ENCODE results near the gene ADGRL1.

Gene ADGRL1

DNA sequence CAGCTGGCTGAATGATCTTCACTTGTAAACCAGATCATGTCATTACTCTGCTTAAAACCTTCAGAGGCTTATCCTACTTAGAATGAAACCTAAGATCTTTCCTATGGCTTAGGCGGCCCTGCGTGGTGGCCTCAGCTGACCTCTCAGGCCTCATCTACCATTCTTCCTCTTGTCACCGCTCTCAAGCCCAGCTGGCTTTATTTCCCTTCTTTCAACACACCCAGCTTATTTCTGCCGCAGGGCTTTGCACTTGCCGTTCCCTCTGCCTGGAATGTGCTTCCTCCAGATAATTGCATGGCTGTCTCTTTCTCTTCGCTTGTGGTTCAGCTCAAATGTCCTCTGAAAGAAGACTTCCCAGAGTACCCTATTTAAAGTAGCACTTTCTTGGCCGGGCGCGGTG, 66.0 kb downstream of the ADGRL1 start:
- TF ChIP-seq SIN3A (IDR thresholded peaks at IDR 0.05; ENCODE audit: borderline replicate concordance, insufficient read depth, low read length): peak; percentile 94; the same call in 1 of the 2 replicates
- no peak for TF ChIP-seq POLR2AphosphoS5 (IDR thresholded peaks at IDR 0.05; ENCODE audit: low read depth, low read length)
- TF ChIP-seq, protein P1, sequence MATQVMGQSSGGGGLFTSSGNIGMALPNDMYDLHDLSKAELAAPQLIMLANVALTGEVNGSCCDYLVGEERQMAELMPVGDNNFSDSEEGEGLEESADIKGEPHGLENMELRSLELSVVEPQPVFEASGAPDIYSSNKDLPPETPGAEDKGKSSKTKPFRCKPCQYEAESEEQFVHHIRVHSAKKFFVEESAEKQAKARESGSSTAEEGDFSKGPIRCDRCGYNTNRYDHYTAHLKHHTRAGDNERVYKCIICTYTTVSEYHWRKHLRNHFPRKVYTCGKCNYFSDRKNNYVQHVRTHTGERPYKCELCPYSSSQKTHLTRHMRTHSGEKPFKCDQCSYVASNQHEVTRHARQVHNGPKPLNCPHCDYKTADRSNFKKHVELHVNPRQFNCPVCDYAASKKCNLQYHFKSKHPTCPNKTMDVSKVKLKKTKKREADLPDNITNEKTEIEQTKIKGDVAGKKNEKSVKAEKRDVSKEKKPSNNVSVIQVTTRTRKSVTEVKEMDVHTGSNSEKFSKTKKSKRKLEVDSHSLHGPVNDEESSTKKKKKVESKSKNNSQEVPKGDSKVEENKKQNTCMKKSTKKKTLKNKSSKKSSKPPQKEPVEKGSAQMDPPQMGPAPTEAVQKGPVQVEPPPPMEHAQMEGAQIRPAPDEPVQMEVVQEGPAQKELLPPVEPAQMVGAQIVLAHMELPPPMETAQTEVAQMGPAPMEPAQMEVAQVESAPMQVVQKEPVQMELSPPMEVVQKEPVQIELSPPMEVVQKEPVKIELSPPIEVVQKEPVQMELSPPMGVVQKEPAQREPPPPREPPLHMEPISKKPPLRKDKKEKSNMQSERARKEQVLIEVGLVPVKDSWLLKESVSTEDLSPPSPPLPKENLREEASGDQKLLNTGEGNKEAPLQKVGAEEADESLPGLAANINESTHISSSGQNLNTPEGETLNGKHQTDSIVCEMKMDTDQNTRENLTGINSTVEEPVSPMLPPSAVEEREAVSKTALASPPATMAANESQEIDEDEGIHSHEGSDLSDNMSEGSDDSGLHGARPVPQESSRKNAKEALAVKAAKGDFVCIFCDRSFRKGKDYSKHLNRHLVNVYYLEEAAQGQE (IDR thresholded peaks at IDR 0.05; ENCODE audit: insufficient read depth in 1 of 2, low read depth in 2 of 2, low read length in 2 of 2): peak in 1 of 2 experiments; percentile 52; a peak in 1 of 4 replicates
- TF ChIP-seq FOXP2 (optimal IDR thresholded peaks at IDR 0.05; ENCODE audit: borderline replicate concordance, extremely low read depth, extremely low read length, insufficient read depth): peak; percentile 54
- TF ChIP-seq TAF1 (IDR thresholded peaks at IDR 0.05; ENCODE audit: borderline replicate concordance, insufficient read depth, low read length): no peak

DNA sequence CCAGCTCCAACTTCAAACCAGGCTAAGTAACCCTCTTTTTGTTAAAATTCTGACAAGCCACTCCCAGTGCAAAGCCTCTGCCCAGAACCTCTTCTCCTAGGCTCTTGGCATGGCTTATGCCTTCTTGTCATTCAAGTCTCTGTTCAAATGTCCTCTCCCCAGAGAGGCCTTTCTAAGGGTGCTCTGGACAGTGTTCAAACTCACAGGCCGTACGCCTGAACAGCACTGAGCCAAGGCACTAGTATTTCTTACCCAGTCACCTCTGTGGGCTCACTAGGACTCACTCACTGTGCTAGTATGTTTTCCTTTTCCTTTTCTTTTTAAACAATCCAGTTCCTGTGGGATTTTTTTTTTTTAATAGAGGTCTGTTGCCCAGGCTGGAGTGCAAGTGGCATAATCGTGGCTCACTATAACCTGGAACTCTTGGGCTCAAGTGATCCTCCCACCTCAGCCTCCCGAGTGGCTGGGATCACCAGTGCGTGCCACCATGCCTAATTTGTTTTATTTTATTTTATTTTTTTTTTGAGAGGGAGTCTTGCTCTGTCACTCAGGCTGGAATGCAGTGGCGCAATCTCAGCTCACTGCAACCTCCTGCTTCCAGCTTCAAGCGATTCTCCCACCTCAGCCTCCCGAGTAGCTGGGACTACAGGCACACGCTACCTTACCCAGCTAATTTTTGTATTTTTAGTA, 67.2 kb downstream of the ADGRL1 start:
- TF ChIP-seq, protein P1 (IDR thresholded peaks at IDR 0.05; ENCODE audit: insufficient read depth in 1 of 2, low read depth in 2 of 2, low read length in 2 of 2): no peak
- no peak for TF ChIP-seq SIN3A (IDR thresholded peaks at IDR 0.05; ENCODE audit: borderline replicate concordance, insufficient read depth, low read length)
- no peak for TF ChIP-seq TAF1 (IDR thresholded peaks at IDR 0.05; ENCODE audit: borderline replicate concordance, insufficient read depth, low read length)
- no peak for TF ChIP-seq POLR2AphosphoS5 (IDR thresholded peaks at IDR 0.05; ENCODE audit: low read depth, low read length)
- no peak for TF ChIP-seq FOXP2 (optimal IDR thresholded peaks at IDR 0.05; ENCODE audit: borderline replicate concordance, extremely low read depth, extremely low read length, insufficient read depth)

DNA sequence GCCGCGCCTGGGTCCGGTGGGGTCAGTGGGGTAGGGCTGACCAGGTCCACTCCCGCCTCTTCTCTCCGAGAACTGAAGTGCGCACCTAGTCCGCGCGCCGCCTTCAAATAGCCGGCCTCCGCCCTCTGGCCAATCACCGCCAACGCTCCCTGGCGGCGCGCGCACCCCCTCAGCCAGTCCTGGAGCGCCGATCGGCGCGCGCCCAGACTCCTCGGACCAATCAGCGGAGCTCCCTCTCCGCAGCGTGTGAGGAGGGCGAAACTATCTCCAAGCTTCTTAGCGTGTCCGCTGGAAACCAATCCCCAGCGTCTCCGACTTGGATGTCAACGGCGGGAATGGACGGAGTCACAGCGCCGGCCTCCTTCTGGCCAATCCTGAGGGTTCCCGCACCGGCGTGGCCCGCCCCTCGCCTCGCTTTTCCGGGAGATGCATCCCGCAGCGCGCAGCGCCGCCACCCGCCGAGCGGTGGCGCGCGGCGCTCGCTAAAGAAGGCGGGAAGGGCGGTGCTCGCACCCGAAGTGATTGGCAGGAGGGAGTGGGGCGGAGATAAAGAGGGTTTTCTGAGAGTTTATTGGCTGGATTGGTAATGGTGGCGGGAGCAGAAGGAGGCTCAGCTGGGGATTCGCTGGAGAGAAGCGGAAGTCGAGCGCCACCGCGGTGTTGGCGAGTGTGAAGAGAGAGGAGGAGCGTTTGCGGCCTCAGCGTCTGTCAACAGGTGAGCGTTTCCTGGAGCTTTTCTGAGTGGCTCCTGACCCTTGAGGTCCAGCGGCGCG, 69.3 kb downstream of the ADGRL1 start, which contains the start of gene ASF1B:
Gene ASF1B, minus strand, starts transcription at position 81 of the 773 bp plus-strand sequence. CDS start 133 bp downstream, outside the sequence.
- TF ChIP-seq TAF1 (IDR thresholded peaks at IDR 0.05; ENCODE audit: borderline replicate concordance, insufficient read depth, low read length) (peak; percentile 69), FOXP2 (optimal IDR thresholded peaks at IDR 0.05; ENCODE audit: borderline replicate concordance, extremely low read depth, extremely low read length, insufficient read depth) (no peak), POLR2AphosphoS5 (IDR thresholded peaks at IDR 0.05; ENCODE audit: low read depth, low read length) (peak; percentile 69; the same call in 1 of the 2 replicates), SIN3A (IDR thresholded peaks at IDR 0.05; ENCODE audit: borderline replicate concordance, insufficient read depth, low read length) (no peak)
- TF ChIP-seq, protein P1 (IDR thresholded peaks at IDR 0.05; ENCODE audit: insufficient read depth in 1 of 2, low read depth in 2 of 2, low read length in 2 of 2): peak in 1 of 2 experiments; percentile 33; a peak in 1 of 4 replicates

DNA sequence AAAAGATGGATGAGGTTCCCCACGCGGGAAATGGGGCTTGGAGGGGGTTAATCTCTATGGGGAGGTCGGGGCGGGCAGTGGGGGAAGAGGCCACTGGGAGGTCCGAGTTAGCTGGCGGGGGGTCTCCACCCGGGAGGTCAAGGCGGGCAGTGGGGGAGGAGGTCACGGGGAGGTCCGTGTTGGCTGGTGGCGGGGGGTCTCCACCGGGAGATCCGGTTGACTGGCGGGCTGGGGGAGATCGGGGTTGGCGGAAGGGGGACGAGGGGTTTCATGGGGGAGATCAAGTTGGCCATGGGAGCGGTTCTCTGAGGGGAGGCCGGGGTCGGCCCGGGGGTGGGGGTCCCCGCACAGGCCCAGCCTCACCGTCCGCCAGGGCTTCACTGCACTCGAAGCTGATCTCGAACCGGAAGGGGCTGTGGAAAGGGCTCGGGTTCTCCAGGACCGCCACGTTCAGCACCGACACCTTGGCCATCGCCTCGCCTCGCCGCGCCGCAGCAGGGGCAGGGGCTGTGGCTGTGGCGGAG, 69.9 kb downstream of the ADGRL1 start:
- TF ChIP-seq POLR2AphosphoS5 (IDR thresholded peaks at IDR 0.05; ENCODE audit: low read depth, low read length) (peak; percentile 97; the same call in 1 of the 2 replicates), TAF1 (IDR thresholded peaks at IDR 0.05; ENCODE audit: borderline replicate concordance, insufficient read depth, low read length) (no peak), SIN3A (IDR thresholded peaks at IDR 0.05; ENCODE audit: borderline replicate concordance, insufficient read depth, low read length) (0 out of 2 replicates have a peak, but pooled peaks have one; percentile 11), FOXP2 (optimal IDR thresholded peaks at IDR 0.05; ENCODE audit: borderline replicate concordance, extremely low read depth, extremely low read length, insufficient read depth) (no peak)
- TF ChIP-seq, protein P1 (IDR thresholded peaks at IDR 0.05; ENCODE audit: insufficient read depth in 1 of 2, low read depth in 2 of 2, low read length in 2 of 2): no peak

All from PFSK-1 (cell line).